CD14-positive monocyte (primary cell): ENCODE measurements around the gene PTEN. TPM values are rescaled to one million over a fixed set of nuclear protein-coding genes. Genes with fewer than 3 reads are reported as not detected.

Source experiments
- DNase-seq, 3 donors: peaks; one replicate each; pipeline ENCODE4 v3.0.0-alpha.2; 2011 to 2022
- H2AFZ ChIP-seq: 2 replicates; pipeline ENCODE4 v1.6.0; 2012; ENCODE audit warnings: mild to moderate bottlenecking, low read depth, low read length, inconsistent platforms; ENCODE audit not compliant: insufficient read depth, poor library complexity, severe bottlenecking
- H3K27ac ChIP-seq, 2 donors: 1 replicate in 1 of 2; 2 replicates in 1 of 2; pipeline ENCODE4 v1.5.1; 2012 to 2013; ENCODE audit warnings: low read length in 2 of 2, control low read depth in 1 of 2, inconsistent platforms in 1 of 2, low read depth in 1 of 2, mild to moderate bottlenecking in 1 of 2
- H3K27me3 ChIP-seq, 2 donors: one replicate each; pipeline versions ENCODE4 v1.6.0 to v1.6.1; 2011 to 2013; ENCODE audit warnings: low read length in 2 of 2; ENCODE audit not compliant: control insufficient read depth in 2 of 2, insufficient read depth in 2 of 2
- H3K36me3 ChIP-seq, 2 donors: replicated peaks in 1 of 2; 1 replicate in 1 of 2; 2 replicates in 1 of 2; pipeline versions ENCODE4 v1.5.1 to v1.6.1; 2012 to 2013; ENCODE audit warnings: low read length in 2 of 2, control low read depth in 1 of 2, inconsistent platforms in 1 of 2, mild to moderate bottlenecking in 1 of 2; ENCODE audit not compliant: insufficient read depth in 2 of 2, control insufficient read depth in 1 of 2
- H3K4me1 ChIP-seq, 2 donors: 1 replicate in 1 of 2; 2 replicates in 1 of 2; pipeline versions ENCODE4 v1.5.1 to v1.6.1; 2012 to 2013; ENCODE audit warnings: low read length in 2 of 2, control low read depth in 1 of 2, inconsistent platforms in 1 of 2, mild to moderate bottlenecking in 1 of 2, moderate library complexity in 1 of 2; ENCODE audit not compliant: insufficient read depth in 2 of 2, control insufficient read depth in 1 of 2
- H3K4me2 ChIP-seq: replicated peaks from 2 replicates; pipeline ENCODE3; 2012; ENCODE audit warnings: low read length, moderate library complexity, mild to moderate bottlenecking; ENCODE audit not compliant: poor library complexity, severe bottlenecking; ENCODE audit errors: extremely low read depth
- H3K4me3 ChIP-seq, 3 experiments: fragments of 200-600 bp in 1 of 3; sonication (generic) in 1 of 3; replicated peaks in 1 of 3; 1 replicate in 2 of 3; 2 replicates in 1 of 3; pipeline ENCODE4 v1.5.1; 2011 to 2013; ENCODE audit warnings: low read length in 3 of 3, mild to moderate bottlenecking in 3 of 3, control low read depth in 2 of 3, low read depth in 2 of 3, inconsistent platforms in 1 of 3, moderate library complexity in 1 of 3
- H3K79me2 ChIP-seq: 2 replicates; pipeline ENCODE4 v1.6.0; 2012; ENCODE audit warnings: mild to moderate bottlenecking, control low read depth, inconsistent platforms, low read length, moderate library complexity; ENCODE audit not compliant: insufficient read depth
- H3K9ac ChIP-seq: 2 replicates; pipeline ENCODE4 v1.6.0; 2017; ENCODE audit warnings: low read length, mild to moderate bottlenecking; ENCODE audit not compliant: insufficient read depth, poor library complexity, severe bottlenecking
- H3K9me3 ChIP-seq, 2 donors: replicated peaks in 1 of 2; 1 replicate in 1 of 2; 2 replicates in 1 of 2; pipeline versions ENCODE4 v1.5.1 to v1.6.1; 2012 to 2013; ENCODE audit warnings: low read length in 2 of 2, control low read depth in 1 of 2; ENCODE audit not compliant: control insufficient read depth in 1 of 2, insufficient read depth in 1 of 2
- H4K20me1 ChIP-seq: 2 replicates; pipeline ENCODE4 v1.6.0; 2012; ENCODE audit warnings: mild to moderate bottlenecking, low read length, control low read depth, moderate library complexity; ENCODE audit not compliant: insufficient read depth
- H3K27ac Mint-ChIP-seq, 7 donors: one replicate each; pipeline ENCODE4 v1.8.0; 2020; ENCODE audit warnings: mild to moderate bottlenecking in 7 of 7, mixed read lengths in 7 of 7, moderate library complexity in 6 of 7, inconsistent platforms in 2 of 7
- H3K27me3 Mint-ChIP-seq, 3 donors: one replicate each; pipeline ENCODE4 v1.8.0; 2021 to 2022; ENCODE audit warnings: low read depth in 3 of 3, mild to moderate bottlenecking in 3 of 3, mixed read lengths in 3 of 3, moderate library complexity in 3 of 3, inconsistent platforms in 1 of 3
- H3K36me3 Mint-ChIP-seq, 2 donors: one replicate each; pipeline ENCODE4 v1.8.0; 2020; ENCODE audit warnings: mixed read lengths in 2 of 2, inconsistent platforms in 1 of 2, mild to moderate bottlenecking in 1 of 2
- H3K4me1 Mint-ChIP-seq: one replicate; pipeline ENCODE4 v1.8.0; 2020; ENCODE audit warnings: mild to moderate bottlenecking, mixed read lengths
- H3K4me3 Mint-ChIP-seq, 2 donors: one replicate each; pipeline ENCODE4 v1.8.0; 2020; ENCODE audit warnings: mild to moderate bottlenecking in 2 of 2, mixed read lengths in 2 of 2, moderate library complexity in 1 of 2
- H3K9me3 Mint-ChIP-seq, 7 donors: one replicate each; pipeline ENCODE4 v1.8.0; 2020 to 2022; ENCODE audit warnings: mixed read lengths in 7 of 7, mild to moderate bottlenecking in 6 of 7, moderate library complexity in 6 of 7, inconsistent platforms in 2 of 7
- CTCF ChIP-seq: fragments of 200-600 bp; IDR thresholded peaks from one replicate; pipeline ENCODE4 v1.8.0; 2022; ENCODE audit warnings: antibody characterized with exemption, mild to moderate bottlenecking
- WGBS: methylation state at CpG from one replicate; pipeline ENCODE4 v1.1.5; 2013; ENCODE audit warnings: missing lambda C conversion rate; ENCODE audit not compliant: insufficient coverage; 5-methylcytosine and 5-hydroxymethylcytosine counted together
- intact Hi-C, 2 donors: fragments of 100-400 bp; cut with micrococcal nuclease; formaldehyde crosslinking; loops; one replicate each; pipeline versions ENCODE4 v1.15.0 to v1.15.1; 2023
- polyA plus RNA-seq, 3 donors: library from polyadenylated mRNA; depleted of rRNA in 1 of 3; unstranded in 2 of 3; stranded (reverse) in 1 of 3; fragments of 300-500 nt in 2 of 3; fragments of >200 nt in 1 of 3; fragmentation: Illumina TruSeq in 2 of 3; gene quantifications; 1 replicate in 2 of 3; 2 replicates in 1 of 3; pipeline ENCODE4 v1.2.3, GENCODE V29; 2012 to 2021

Gene PTEN
- polyA plus RNA-seq, 3 donors: 30.5 to 57.6 (median 37.7) TPM

- H3K4me3 Mint-ChIP-seq: no peak overlapping the region
- intact Hi-C loops: no loop called here
- Histone ChIP-seq H4K20me1 (no peaks in the 10 kb centered on the region), H3K9ac (no peak overlapping the region), H3K4me1 (peaks cover 0 to 3% of the 10 kb centered on the region in 2 donors), H3K9me3 (no peaks in the 10 kb centered on the region), H3K36me3 (no peaks in the 10 kb centered on the region), H3K4me3 (no peak overlapping the region), H3K79me2 (no peaks in the 10 kb centered on the region), H3K27ac (no peak overlapping the region), H3K4me2 (no peak overlapping the region), H2AFZ (no peak overlapping the region), H3K27me3 (no peaks in the 10 kb centered on the region)
- DNase-seq: peak in 2 of 3 donors; percentile 26 to 31
- H3K36me3 Mint-ChIP-seq: no peaks in the 10 kb centered on the region
- H3K27me3 Mint-ChIP-seq: peaks cover 0 to 4% (median 2%) of the 10 kb centered on the region in 3 donors
- no peaks in the 10 kb centered on the region for H3K9me3 Mint-ChIP-seq
- H3K4me1 Mint-ChIP-seq: peaks cover 6% of the 10 kb centered on the region
- TF ChIP-seq CTCF: no peak
- peak overlapping the region in 1 of 7 donors; percentile 63 for H3K27ac Mint-ChIP-seq
These were observed 26.0 kb upstream of the PTEN start for GRCh38 chr10:87837445-87837844.

GRCh38 chr10:87838650-87839049, 24.8 kb upstream of the PTEN start:
- no peak overlapping the region for H3K4me3 ChIP-seq
- H3K27ac ChIP-seq: no peak overlapping the region
- peaks cover 0 to 3% of the 10 kb centered on the region in 2 donors for H3K4me1 ChIP-seq
- Mint-ChIP-seq H3K4me3 (no peak overlapping the region), H3K27ac (no peak overlapping the region), H3K9me3 (no peaks in the 10 kb centered on the region), H3K4me1 (peaks cover 6% of the 10 kb centered on the region), H3K36me3 (no peaks in the 10 kb centered on the region), H3K27me3 (peaks cover 0 to 3% (median 0%) of the 10 kb centered on the region in 3 donors)
- 100% methylated on average over 1 of the region's 2 CpGs for WGBS
- H3K27me3 ChIP-seq: no peaks in the 10 kb centered on the region
- no peaks in the 10 kb centered on the region for H4K20me1 ChIP-seq
- TF ChIP-seq CTCF: no peak
- intact Hi-C loops: no loop called here
- no peak overlapping the region for H2AFZ ChIP-seq
- H3K36me3 ChIP-seq: no peaks in the 10 kb centered on the region
- DNase-seq: no peak
- H3K9ac ChIP-seq: no peak overlapping the region
- no peak overlapping the region for H3K4me2 ChIP-seq
- no peaks in the 10 kb centered on the region for H3K9me3 ChIP-seq
- no peaks in the 10 kb centered on the region for H3K79me2 ChIP-seq
